GM13976 (cell line): ENCODE data around the gene PKP4.

Source experiments
- DNase-seq: peaks from one replicate; pipeline ENCODE4 v3.0.0; 2012; ENCODE audit warnings: low spot score
- CTCF ChIP-seq: IDR thresholded peaks from 2 replicates; pipeline ENCODE4 v1.5.1; 2012; ENCODE audit warnings: borderline replicate concordance, mild to moderate bottlenecking; ENCODE audit not compliant: insufficient read depth; ENCODE audit errors: extremely low read depth, missing control alignments, control extremely low read depth
- in situ Hi-C: fragments of 300-500 bp; cut with MboI; formaldehyde crosslinking; loops from one replicate; pipeline ENCODE4 v1.12.0; 2022; ENCODE audit warnings: low sequenced_read_pairs, mixed read lengths, inconsistent platforms; ENCODE audit not compliant: unreplicated experiment

PKP4 gene

DNA sequence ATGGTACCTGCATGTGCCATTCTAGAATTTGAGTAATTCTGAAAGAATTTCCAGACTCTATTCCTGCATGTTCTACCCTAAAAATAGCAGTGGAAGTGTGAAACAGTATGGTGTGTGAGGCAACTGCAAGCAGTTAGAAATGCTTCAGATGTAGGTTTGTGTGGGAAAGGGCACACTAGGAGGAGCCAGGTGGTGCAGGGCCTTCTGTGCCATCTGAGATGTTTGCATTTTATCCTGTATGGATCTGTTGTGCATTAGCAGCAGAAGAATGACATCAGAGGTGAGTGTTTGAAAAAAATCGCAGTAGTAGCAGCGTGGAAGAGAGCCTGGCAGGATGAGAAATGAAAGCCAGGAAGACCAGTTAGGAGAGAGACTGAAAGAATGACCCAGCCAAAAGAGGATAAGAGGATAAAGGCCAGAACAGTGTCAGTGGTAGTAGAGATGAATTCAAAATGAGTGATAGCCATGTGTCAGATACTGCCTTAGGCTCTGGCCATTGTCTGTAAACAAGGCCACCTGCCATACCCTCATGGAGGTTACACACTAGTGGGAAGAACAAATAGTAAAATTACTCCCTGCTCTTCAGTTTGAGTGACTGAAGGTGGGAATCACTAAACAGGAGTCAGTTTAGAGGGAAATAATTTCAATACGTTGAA is 142.2 kb downstream of the PKP4 start:
- no peak for DNase-seq
- in situ Hi-C loops: no loop called here
- no peak for TF ChIP-seq CTCF

DNA sequence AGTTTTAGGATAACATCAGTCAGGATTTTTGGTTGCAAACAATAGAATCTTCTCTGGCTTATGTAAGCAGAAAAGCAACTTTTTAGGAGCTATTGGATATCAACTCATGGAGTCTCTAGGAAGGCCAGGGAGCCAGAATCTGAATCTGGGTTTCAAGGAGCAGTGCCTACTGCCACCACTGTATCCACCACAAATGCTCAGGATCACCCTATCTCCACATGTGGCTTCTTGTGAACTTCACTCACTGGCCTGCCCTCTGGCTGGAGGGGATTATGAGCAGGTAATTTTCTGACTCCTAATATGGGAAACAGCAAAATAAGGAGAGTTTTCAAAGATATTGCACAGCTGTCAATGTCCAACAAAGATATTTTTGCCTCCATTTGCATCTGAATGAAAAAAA is 142.9 kb downstream of the PKP4 start:
- no peak for TF ChIP-seq CTCF
- DNase-seq: no peak
- in situ Hi-C loops: no loop called here

GRCh38 chr2:158600155-158600802 is 143.5 kb downstream of the PKP4 start:
- in situ Hi-C loops: no loop called here
- DNase-seq: no peak
- no peak for TF ChIP-seq CTCF

DNA sequence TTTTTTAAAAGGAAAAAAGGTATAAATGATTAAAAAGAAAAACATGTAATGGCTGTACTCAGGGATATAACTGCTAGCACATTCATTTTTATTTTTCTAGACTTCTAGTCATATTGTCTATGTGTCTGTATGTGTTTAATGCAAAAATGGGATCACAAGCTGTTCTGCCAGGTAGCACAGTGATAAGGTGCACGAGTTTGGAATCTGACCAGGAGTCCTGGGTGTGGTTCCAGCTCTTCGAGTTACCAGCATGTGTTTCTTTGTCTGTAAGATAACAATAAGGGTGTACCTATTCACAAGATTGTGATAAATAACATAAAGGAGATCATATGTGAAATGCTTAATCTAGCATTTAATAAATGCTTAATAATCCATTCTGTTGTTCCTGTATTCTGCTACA is 145.3 kb downstream of the PKP4 start:
- DNase-seq: no peak
- no peak for TF ChIP-seq CTCF
- in situ Hi-C loops: no loop called here

GRCh38 chr2:158603205-158603604 is 146.5 kb downstream of the PKP4 start:
- DNase-seq: no peak
- in situ Hi-C loops: no loop called here
- no peak for TF ChIP-seq CTCF

DNA sequence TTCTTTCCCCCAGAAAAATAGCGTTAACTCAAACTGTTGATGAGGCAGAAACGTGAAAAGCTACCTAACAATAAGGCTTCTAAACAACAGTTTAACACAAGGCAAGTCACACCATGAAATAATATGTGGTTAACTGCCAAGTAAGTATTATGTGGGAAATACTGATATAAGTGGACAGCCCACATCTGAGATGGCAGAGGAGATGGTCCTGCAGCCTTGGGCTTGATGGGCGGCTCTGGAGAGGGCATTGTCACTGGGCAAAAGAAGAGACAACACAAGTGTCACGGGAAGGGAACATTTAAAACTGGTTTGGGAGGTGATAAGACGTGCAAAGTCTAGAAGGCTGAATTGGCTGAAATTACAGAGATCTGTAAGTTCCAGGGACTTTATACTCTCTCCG is 147.2 kb downstream of the PKP4 start:
- in situ Hi-C loops: no loop called here
- DNase-seq: no peak
- no peak for TF ChIP-seq CTCF
